HepG2 (cell line): ENCODE measurements around the gene CFAP70. TPM values are rescaled to one million over a fixed set of nuclear protein-coding genes. Genes with fewer than 3 reads are reported as not detected.

ENCODE experiments used
- ATAC-seq: fragments of 200-7000 bp; cut with Tn5 transposase; 3 replicates; pipeline ENCODE4 v1.9.1; 2020; ENCODE audit warnings: mild to moderate bottlenecking, moderate library complexity
- BruUV-seq: library from RNA; stranded (reverse); fragments of 400-500 nt; replicated peaks from 2 replicates; lab custom pipeline; 2021; lab: Mats Ljungman, UMichigan
- CTCF ChIA-PET: fragments of 300-600 bp; formaldehyde crosslinking; extraction: SDS; loops from one replicate; lab custom pipeline; 2021; ENCODE audit warnings: low total read pairs, inconsistent platforms, low intra/inter-chr PET ratio; lab: Yijun Ruan, JAX
- POLR2A ChIA-PET: fragments of 350-600 bp; sonication (Branson Sonifier 250); formaldehyde crosslinking; loops from one replicate; lab custom pipeline; 2020; ENCODE audit warnings: antibody characterized with exemption, inconsistent platforms; lab: Yijun Ruan, JAX
- DNase-seq: peaks from one replicate; pipeline ENCODE4 v3.0.0-alpha.2; 2015; ENCODE audit warnings: low spot score
- FAIRE-seq: peaks from 3 replicates; lab custom pipeline; 2011; peaks lifted over from hg19 to GRCh38; lab: Jason Lieb, UNC
- H2AFZ ChIP-seq: one replicate; pipeline ENCODE4 v1.6.1; 2011; ENCODE audit warnings: low read length, inconsistent platforms
- H3K27ac ChIP-seq: fragments of 300-600 bp; 3 replicates; pipeline ENCODE4 v1.8.0; 2011; ENCODE audit warnings: mixed run types, mild to moderate bottlenecking, mixed read lengths, low read length, inconsistent platforms; ENCODE audit not compliant: insufficient read depth; ENCODE audit errors: extremely low read length
- H3K27me3 ChIP-seq, 2 experiments: fragments of 200-600 bp in 1 of 2; 2 replicates in 1 of 2; 3 replicates in 1 of 2; pipeline versions ENCODE4 v1.6.0 to v1.8.0; 2011; ENCODE audit warnings: low read length in 2 of 2, mild to moderate bottlenecking in 2 of 2, moderate library complexity in 2 of 2, inconsistent platforms in 1 of 2; ENCODE audit not compliant: insufficient read depth in 2 of 2, control insufficient read depth in 1 of 2
- H3K36me3 ChIP-seq, 2 experiments: fragments of 200-600 bp in 1 of 2; replicated peaks in 1 of 2; 2 replicates in 1 of 2; 3 replicates in 1 of 2; pipeline versions ENCODE4 v1.5.1 to v1.8.0; 2011; ENCODE audit warnings: low read length in 2 of 2, inconsistent platforms in 1 of 2; ENCODE audit not compliant: insufficient read depth in 2 of 2, control insufficient read depth in 1 of 2
- H3K4me1 ChIP-seq: 2 replicates; pipeline ENCODE4 v1.5.1; 2012; ENCODE audit warnings: low read length, inconsistent platforms; ENCODE audit not compliant: insufficient read depth
- H3K4me2 ChIP-seq: 2 replicates; pipeline ENCODE4 v1.6.0; 2011; ENCODE audit warnings: low read depth, low read length, inconsistent platforms
- H3K4me3 ChIP-seq, 3 experiments: fragments of 200-600 bp in 1 of 3; sonication (generic), shearing (Covaris generic) in 1 of 3; replicated peaks in 1 of 3; 2 replicates each; pipeline ENCODE4 v1.5.1; 2011 to 2016; ENCODE audit warnings: low read length in 3 of 3, inconsistent platforms in 2 of 3, low read depth in 2 of 3, mild to moderate bottlenecking in 2 of 3, control low read depth in 1 of 3, mixed read lengths in 1 of 3; ENCODE audit not compliant: insufficient read depth in 1 of 3
- H3K79me2 ChIP-seq: one replicate; pipeline ENCODE4 v1.6.1; 2011; ENCODE audit warnings: low read length, inconsistent platforms; ENCODE audit not compliant: insufficient read depth
- H3K9ac ChIP-seq: 2 replicates; pipeline ENCODE4 v1.6.0; 2011; ENCODE audit warnings: mild to moderate bottlenecking, low read depth, low read length, inconsistent platforms; ENCODE audit not compliant: insufficient read depth
- H3K9me3 ChIP-seq: 2 replicates; pipeline ENCODE4 v1.5.1; 2012; ENCODE audit warnings: mild to moderate bottlenecking, low read length
- H4K20me1 ChIP-seq: 2 replicates; pipeline ENCODE4 v1.6.0; 2011; ENCODE audit warnings: inconsistent platforms, mild to moderate bottlenecking, low read length, moderate library complexity; ENCODE audit not compliant: insufficient read depth
- DZIP1 ChIP-seq: sonication (generic); formaldehyde crosslinking; IDR thresholded peaks from 2 replicates; pipeline ENCODE4 v1.5.0; 2020; ENCODE audit warnings: mild to moderate bottlenecking, missing genetic modification reagents
- ELF1 ChIP-seq: sonication (generic); formaldehyde crosslinking; IDR thresholded peaks from 2 replicates; pipeline ENCODE4 v1.4.0; 2020; ENCODE audit warnings: missing genetic modification reagents
- HDAC6 ChIP-seq: fragments of 200-600 bp; sonication (generic); IDR thresholded peaks from 2 replicates; pipeline ENCODE4 v1.7.0; 2017; ENCODE audit warnings: mild to moderate bottlenecking, antibody characterized with exemption, low read length, low read depth
- KAT2B ChIP-seq: fragments of 150-350 bp; IDR thresholded peaks from 2 replicates; pipeline ENCODE4 v1.6.1; 2014; ENCODE audit warnings: low read depth, low read length, borderline replicate concordance
- KDM6A ChIP-seq: IDR thresholded peaks from 2 replicates; pipeline ENCODE4 v1.6.1; 2016; ENCODE audit warnings: low read depth
- KMT2A ChIP-seq: sonication (generic); formaldehyde crosslinking; IDR thresholded peaks from 2 replicates; pipeline ENCODE4 v1.4.0; 2020; ENCODE audit warnings: missing genetic modification reagents
- MIXL1 ChIP-seq: IDR thresholded peaks from 2 replicates; pipeline ENCODE4 v1.6.1; 2016
- TOE1 ChIP-seq: sonication (generic); formaldehyde crosslinking; IDR thresholded peaks from 2 replicates; pipeline ENCODE4 v1.4.0; 2020; ENCODE audit warnings: mild to moderate bottlenecking, missing genetic modification reagents
- ZBTB10 ChIP-seq: sonication (generic); formaldehyde crosslinking; IDR thresholded peaks from 2 replicates; pipeline ENCODE4 v1.4.0; 2020; ENCODE audit warnings: missing genetic modification reagents, borderline replicate concordance
- ZNF629 ChIP-seq: sonication (generic); formaldehyde crosslinking; conservative IDR thresholded peaks from 2 replicates; pipeline ENCODE4 v1.5.0; 2020; ENCODE audit warnings: missing genetic modification reagents
- ZNF709 ChIP-seq: sonication (generic); formaldehyde crosslinking; IDR thresholded peaks from 2 replicates; pipeline ENCODE4 v1.5.0; 2020; ENCODE audit warnings: mild to moderate bottlenecking, missing genetic modification reagents
- WGBS: methylation state at CpG from one replicate; pipeline ENCODE4 v1.1.6; 2017; ENCODE audit warnings: low lambda C conversion rate; 5-methylcytosine and 5-hydroxymethylcytosine counted together
- in situ Hi-C: cut with HindIII; loops from 2 replicates; pipeline ENCODE4 v1.10.0; 2017; ENCODE audit warnings: low pct_unique_long_range_greater_than_20kb; ENCODE audit not compliant: extremely low pct_ligation_motif_present
- intact Hi-C: fragments of 100-400 bp; cut with micrococcal nuclease; formaldehyde crosslinking; loops from one replicate; pipeline ENCODE4 v1.10.0; 2022; ENCODE audit not compliant: unreplicated experiment
- polyA plus RNA-seq, 8 experiments: library from polyadenylated mRNA; depleted of rRNA in 3 of 8; stranded (reverse) in 7 of 8; unstranded in 1 of 8; fragments of >200 nt; fragmentation: Illumina TruSeq in 4 of 8; extraction: Trizol in 4 of 8; gene quantifications; 2 replicates each; pipeline versions ENCODE4 v1.2.1 to v1.2.3, GENCODE V29; 2011 to 2016; ENCODE audit warnings: low read depth in 4 of 8, missing spikeins in 1 of 8, mixed read lengths in 1 of 8; ENCODE audit not compliant: insufficient read depth in 1 of 8
- total RNA-seq, 5 experiments: library from RNA; depleted of rRNA; stranded (reverse); fragments of >200 nt; fragmentation: Illumina TruSeq; extraction: Trizol; gene quantifications; 2 replicates each; pipeline ENCODE4 v1.2.3, GENCODE V29; 2016; ENCODE audit warnings: low read depth in 1 of 5
- TF ChIP-seq, protein P1 (sequence below): sonication (generic); formaldehyde crosslinking; IDR thresholded peaks from 2 replicates; pipeline ENCODE4 v1.5.0; 2020; ENCODE audit warnings: missing genetic modification reagents, mild to moderate bottlenecking, borderline replicate concordance

Gene CFAP70
- total and polyA plus RNA-seq, 2 of the 13 experiments (the other 11 are each of a cell fraction or from before 2014, with no cell fraction given) = 0.27 to 0.38 TPM

DNA sequence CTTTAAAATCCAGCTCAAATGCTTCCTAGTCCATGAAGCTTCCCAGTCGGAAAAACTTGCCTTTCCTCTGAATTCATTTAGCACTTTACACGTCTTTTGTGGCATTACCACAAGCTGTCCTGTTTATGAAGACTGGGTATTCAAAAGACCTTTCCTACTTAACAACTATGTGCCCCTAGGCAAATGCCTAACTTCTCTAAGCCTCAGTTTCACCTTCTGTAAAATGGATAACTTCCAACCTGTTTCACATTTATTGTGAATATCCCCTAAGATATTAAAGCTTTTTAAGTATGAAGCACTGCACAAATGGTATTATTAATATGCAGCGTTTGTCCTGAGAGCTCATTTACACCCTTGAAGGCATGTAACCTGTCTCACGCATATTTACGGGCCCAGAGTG is 843 bp downstream of the CFAP70 start:
- no peaks in the 10 kb centered on the region for H3K79me2 ChIP-seq
- in situ Hi-C loops = no loop called here
- H3K4me3 ChIP-seq = peak overlapping the region; percentile 61 to 88 (median 76)
- no peaks in the 10 kb centered on the region for H4K20me1 ChIP-seq
- H2AFZ ChIP-seq = peak overlapping the region; percentile 67
- no peak for TF ChIP-seq ZBTB10 (CRISPR knock-in tag)
- 0 out of 2 replicates have a peak, but pooled peaks have one; percentile 6 for TF ChIP-seq ZNF709
- TF ChIP-seq ZNF629 (CRISPR knock-in tag) = peak; percentile 92
- TF ChIP-seq, all 625 proteins: peak for 2
- WGBS = 16% methylated on average over 5 of the region's 5 CpGs
- ChIA-PET POLR2A (interaction anchor here (1.0 to 1.6 kb wide), 3 partner anchors 55 to 138 kb away, joined by 3 to 7 read pairs (median 3); partner anchors contain the start of gene PPP3CB), CTCF (no interaction called here)
- peaks cover 9% of the 10 kb centered on the region for H3K4me1 ChIP-seq
- H3K36me3 ChIP-seq = no peaks in the 10 kb centered on the region
- no peaks in the 10 kb centered on the region for H3K9me3 ChIP-seq
- peak overlapping the region; percentile 77 for H3K27ac ChIP-seq
- BruUV-seq = no TSS peak
- H3K4me2 ChIP-seq = peak overlapping the region; percentile 95
- intact Hi-C loops = loop anchor here (5.0 kb wide), 1 partner anchor 96 kb away; no protein-coding TSS in a partner anchor
- no peaks in the 10 kb centered on the region for H3K27me3 ChIP-seq
- no peak for ATAC-seq
- no peak for DNase-seq
- no peak for FAIRE-seq
- H3K9ac ChIP-seq = peak overlapping the region; percentile 88

GRCh38 chr10:73357166-73357565 is 1.5 kb downstream of the CFAP70 start:
- Histone ChIP-seq H3K79me2 (no peaks in the 10 kb centered on the region), H3K4me1 (peaks cover 9% of the 10 kb centered on the region), H3K27ac (no peak overlapping the region), H4K20me1 (no peaks in the 10 kb centered on the region), H3K9me3 (no peaks in the 10 kb centered on the region), H3K4me2 (no peak overlapping the region), H3K27me3 (no peaks in the 10 kb centered on the region), H3K4me3 (no peak overlapping the region), H3K9ac (peak overlapping the region; percentile 88; the same call in 1 of the 2 replicates), H2AFZ (peak overlapping the region; percentile 69), H3K36me3 (no peaks in the 10 kb centered on the region)
- no peak for DNase-seq
- intact Hi-C loops = loop anchor here (5.0 kb wide), 1 partner anchor 95 kb away; no protein-coding TSS in a partner anchor
- CTCF ChIA-PET = no interaction called here
- POLR2A ChIA-PET = interaction anchor here (1.0 kb wide), 1 partner anchor 139 kb away, joined by 3 read pairs; the partner anchor contains the start of gene PPP3CB
- in situ Hi-C loops = no loop called here
- 64% methylated on average over 4 of the region's 4 CpGs for WGBS
- FAIRE-seq = no peak
- no peak for ATAC-seq
- BruUV-seq = no TSS peak
- TF ChIP-seq ELF1 = no peak
- TF ChIP-seq HDAC6 = no peak
- TF ChIP-seq KAT2B = no peak
- no peak for TF ChIP-seq DZIP1 (CRISPR knock-in tag)
- no peak for TF ChIP-seq KDM6A
- no peak for TF ChIP-seq TOE1
- TF ChIP-seq, protein P1, sequence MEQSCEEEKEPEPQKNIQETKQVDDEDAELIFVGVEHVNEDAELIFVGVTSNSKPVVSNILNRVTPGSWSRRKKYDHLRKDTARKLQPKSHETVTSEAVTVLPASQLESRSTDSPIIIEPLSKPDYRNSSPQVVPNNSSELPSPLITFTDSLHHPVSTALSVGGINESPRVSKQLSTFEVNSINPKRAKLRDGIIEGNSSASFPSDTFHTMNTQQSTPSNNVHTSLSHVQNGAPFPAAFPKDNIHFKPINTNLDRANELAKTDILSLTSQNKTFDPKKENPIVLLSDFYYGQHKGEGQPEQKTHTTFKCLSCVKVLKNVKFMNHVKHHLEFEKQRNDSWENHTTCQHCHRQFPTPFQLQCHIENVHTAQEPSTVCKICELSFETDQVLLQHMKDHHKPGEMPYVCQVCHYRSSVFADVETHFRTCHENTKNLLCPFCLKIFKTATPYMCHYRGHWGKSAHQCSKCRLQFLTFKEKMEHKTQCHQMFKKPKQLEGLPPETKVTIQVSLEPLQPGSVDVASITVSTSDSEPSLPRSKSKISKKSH = no peak
- no peak for TF ChIP-seq KMT2A (CRISPR knock-in tag)
- no peak for TF ChIP-seq MIXL1 (CRISPR knock-in tag)
